RWPE2 (cell line): ENCODE measurements around the gene TRIM50.
A peak's percentile ranks its signal among the peaks of the same experiment; 100 is the strongest.
"Not testable (repeated sequence)": the region's sequence is repeated elsewhere in the genome, so short reads cannot be mapped to it uniquely, and the experiment has no call there.

ENCODE experiments used
- ATAC-seq: fragments of 200-7000 bp; cut with Tn5 transposase; 3 replicates; pipeline ENCODE4 v1.9.1; 2021; ENCODE audit warnings: low read depth
- DNase-seq: peaks from one replicate; pipeline ENCODE4 v3.0.0-alpha.2; 2020; ENCODE audit warnings: low spot score
- H3K27ac ChIP-seq: fragments of 450-650 bp; 2 replicates; pipeline ENCODE4 v1.5.1; 2017; ENCODE audit warnings: mild to moderate bottlenecking; ENCODE audit not compliant: poor library complexity, severe bottlenecking
- H3K27me3 ChIP-seq: fragments of 250-450 bp; sonication (Bioruptor Pico); 2 replicates; pipeline ENCODE4 v1.5.1; 2021; ENCODE audit warnings: mild to moderate bottlenecking, moderate library complexity; ENCODE audit not compliant: insufficient read depth, poor library complexity, severe bottlenecking
- H3K36me3 ChIP-seq: fragments of 250-450 bp; sonication (Bioruptor Pico); 2 replicates; pipeline ENCODE4 v1.5.1; 2020; ENCODE audit warnings: low read depth, mild to moderate bottlenecking, moderate library complexity
- H3K4me1 ChIP-seq: fragments of 250-450 bp; sonication (Bioruptor Pico); 2 replicates; pipeline ENCODE4 v1.5.1; 2021; ENCODE audit warnings: mild to moderate bottlenecking, moderate library complexity; ENCODE audit not compliant: insufficient read depth, poor library complexity, severe bottlenecking
- H3K4me3 ChIP-seq: fragments of 250-450 bp; sonication (Bioruptor Pico); 2 replicates; pipeline ENCODE4 v1.5.1; 2021; ENCODE audit warnings: mild to moderate bottlenecking, moderate library complexity; ENCODE audit not compliant: severe bottlenecking
- H3K9me3 ChIP-seq: fragments of 250-450 bp; sonication (Bioruptor Pico); 2 replicates; pipeline ENCODE4 v1.5.1; 2021; ENCODE audit warnings: mild to moderate bottlenecking, moderate library complexity; ENCODE audit not compliant: severe bottlenecking
- TF ChIP-seq, protein P1 (sequence below): fragments of 450-650 bp; IDR thresholded peaks from one replicate; pipeline ENCODE4 v1.5.1; 2017; ENCODE audit warnings: mild to moderate bottlenecking, moderate library complexity; ENCODE audit not compliant: poor library complexity, severe bottlenecking

Gene TRIM50

GRCh38 chr7:73308665-73309214 lies 19.1 kb downstream of the TRIM50 start, which contains the start of gene NSUN5:
Gene NSUN5, minus strand, starts transcription at chr7:73308826. Its CDS starts 36 bp downstream, at chr7:73308790.
- H3K36me3 ChIP-seq: peaks cover 23% of the 10 kb centered on the region
- H3K4me3 ChIP-seq: peak within 1 kb of the TSS; percentile 62
- peak; percentile 86 for ATAC-seq
- peaks cover 3% of the 10 kb centered on the region for H3K4me1 ChIP-seq
- TF ChIP-seq, protein P1, sequence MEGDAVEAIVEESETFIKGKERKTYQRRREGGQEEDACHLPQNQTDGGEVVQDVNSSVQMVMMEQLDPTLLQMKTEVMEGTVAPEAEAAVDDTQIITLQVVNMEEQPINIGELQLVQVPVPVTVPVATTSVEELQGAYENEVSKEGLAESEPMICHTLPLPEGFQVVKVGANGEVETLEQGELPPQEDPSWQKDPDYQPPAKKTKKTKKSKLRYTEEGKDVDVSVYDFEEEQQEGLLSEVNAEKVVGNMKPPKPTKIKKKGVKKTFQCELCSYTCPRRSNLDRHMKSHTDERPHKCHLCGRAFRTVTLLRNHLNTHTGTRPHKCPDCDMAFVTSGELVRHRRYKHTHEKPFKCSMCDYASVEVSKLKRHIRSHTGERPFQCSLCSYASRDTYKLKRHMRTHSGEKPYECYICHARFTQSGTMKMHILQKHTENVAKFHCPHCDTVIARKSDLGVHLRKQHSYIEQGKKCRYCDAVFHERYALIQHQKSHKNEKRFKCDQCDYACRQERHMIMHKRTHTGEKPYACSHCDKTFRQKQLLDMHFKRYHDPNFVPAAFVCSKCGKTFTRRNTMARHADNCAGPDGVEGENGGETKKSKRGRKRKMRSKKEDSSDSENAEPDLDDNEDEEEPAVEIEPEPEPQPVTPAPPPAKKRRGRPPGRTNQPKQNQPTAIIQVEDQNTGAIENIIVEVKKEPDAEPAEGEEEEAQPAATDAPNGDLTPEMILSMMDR: no peak
- H3K27ac ChIP-seq: peak within 1 kb of the TSS; percentile 34
- peak; percentile 81 for DNase-seq
- no peaks in the 10 kb centered on the region for H3K9me3 ChIP-seq
- no peaks in the 10 kb centered on the region for H3K27me3 ChIP-seq

GRCh38 chr7:73308074-73308664 lies 19.7 kb downstream of the TRIM50 start:
- peak; percentile 58 for ATAC-seq
- DNase-seq: no peak
- no peaks in the 10 kb centered on the region for H3K27me3 ChIP-seq
- H3K4me3 ChIP-seq: peak overlapping the region; percentile 62
- H3K27ac ChIP-seq: peak overlapping the region; percentile 34
- peaks cover 23% of the 10 kb centered on the region for H3K36me3 ChIP-seq
- TF ChIP-seq, protein P1: no peak
- H3K4me1 ChIP-seq: peaks cover 3% of the 10 kb centered on the region
- no peaks in the 10 kb centered on the region for H3K9me3 ChIP-seq

DNA sequence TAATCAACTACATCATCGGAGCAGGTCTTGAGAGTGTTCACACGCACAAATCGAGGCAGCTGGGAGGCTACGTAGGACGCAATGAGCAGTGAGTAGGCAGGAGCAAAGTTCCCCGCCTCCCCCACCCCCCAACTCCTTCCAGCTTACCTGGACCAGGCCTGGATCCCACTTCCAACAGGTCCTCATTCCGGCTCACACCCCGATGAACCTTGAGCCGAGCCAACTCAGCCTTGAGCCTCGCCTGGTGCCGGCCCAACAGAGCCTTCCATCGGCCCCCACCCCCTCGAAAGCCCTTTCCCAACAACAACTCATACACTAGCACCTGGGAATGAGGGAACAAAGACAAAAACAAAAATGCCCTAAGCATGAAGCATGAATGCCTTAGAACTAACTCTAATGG lies 20.4 kb downstream of the TRIM50 start:
- TF ChIP-seq, protein P1: no peak
- peaks cover 23% of the 10 kb centered on the region for H3K36me3 ChIP-seq
- H3K27ac ChIP-seq: no peak overlapping the region
- H3K4me1 ChIP-seq: peaks cover 3% of the 10 kb centered on the region
- ATAC-seq: no peak
- no peaks in the 10 kb centered on the region for H3K9me3 ChIP-seq
- H3K4me3 ChIP-seq: peak overlapping the region; percentile 62
- H3K27me3 ChIP-seq: no peaks in the 10 kb centered on the region
- no peak for DNase-seq

DNA sequence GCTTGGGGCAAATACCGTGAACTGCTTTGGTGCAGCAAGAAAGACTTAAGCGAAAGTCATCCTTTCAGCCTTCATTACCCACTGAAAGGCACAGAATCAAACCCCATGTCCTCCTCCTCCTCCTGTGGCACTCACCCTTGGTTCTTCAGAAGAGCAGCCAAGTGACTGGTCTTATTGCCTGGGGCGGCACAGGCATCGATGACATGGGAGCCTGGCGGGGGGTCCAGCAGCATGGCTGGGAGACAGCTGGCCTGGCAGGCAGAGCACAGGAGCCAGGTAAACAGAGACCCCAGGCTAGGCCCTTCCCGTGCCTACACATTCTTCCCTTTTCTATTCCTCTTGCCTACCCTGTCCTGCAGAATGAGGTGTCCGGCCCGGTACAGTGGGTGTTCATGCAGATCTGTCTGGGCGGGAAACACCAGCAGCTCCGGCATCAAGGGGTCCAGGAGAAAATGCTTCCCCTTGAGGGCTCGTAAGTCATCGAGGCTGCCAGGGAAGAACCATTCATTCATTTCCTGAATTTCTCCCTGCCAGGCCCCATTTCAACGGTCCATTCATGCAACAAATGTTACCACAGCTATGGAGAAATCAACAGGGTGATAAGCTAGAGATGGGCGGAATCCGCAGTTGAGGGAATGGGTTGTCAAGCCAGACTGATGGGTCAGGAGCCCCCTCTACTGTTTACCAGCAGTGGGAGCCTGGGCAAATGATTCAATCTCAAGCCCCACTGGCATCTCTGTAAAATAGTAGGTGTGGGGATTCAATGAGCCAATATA lies 23.1 kb downstream of the TRIM50 start:
- H3K36me3 ChIP-seq: peaks cover 23% of the 10 kb centered on the region
- not testable (repeated sequence) for DNase-seq, H3K4me3 ChIP-seq, H3K27ac ChIP-seq, H3K4me1 ChIP-seq, H3K27me3 ChIP-seq, ATAC-seq, H3K9me3 ChIP-seq

DNA sequence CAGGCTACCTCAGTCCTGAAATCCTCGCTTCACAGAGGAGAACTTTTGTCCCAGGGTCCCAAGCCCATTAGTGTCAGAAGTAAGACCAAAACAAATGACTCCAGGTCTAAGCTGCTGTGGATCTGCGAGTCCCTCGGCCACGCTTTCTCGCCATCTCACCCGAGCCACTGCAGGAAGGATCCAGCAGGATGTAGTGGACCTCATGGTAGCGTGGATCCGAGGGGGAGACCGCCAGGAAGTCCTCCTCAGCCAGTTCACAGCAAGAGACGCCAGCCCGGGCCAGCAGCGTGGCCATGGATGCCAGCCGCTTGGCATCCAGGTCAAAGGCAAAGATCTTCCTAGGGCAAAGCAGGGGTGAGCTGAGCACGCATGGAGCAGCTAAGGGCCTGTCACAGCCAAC lies 23.8 kb downstream of the TRIM50 start:
- H3K4me3 ChIP-seq: no peak overlapping the region
- no peak for DNase-seq
- TF ChIP-seq, protein P1: no peak
- H3K9me3 ChIP-seq: no peaks in the 10 kb centered on the region
- no peaks in the 10 kb centered on the region for H3K27me3 ChIP-seq
- H3K27ac ChIP-seq: no peak overlapping the region
- H3K36me3 ChIP-seq: peaks cover 23% of the 10 kb centered on the region
- peaks cover 2% of the 10 kb centered on the region for H3K4me1 ChIP-seq
- no peak for ATAC-seq
